OCI-LY7 (cell line): ENCODE results near the gene CTSE. TPM values are rescaled to one million over a fixed set of nuclear protein-coding genes. Genes with fewer than 3 reads are reported as not detected.

Experiments
- BruUV-seq: library from RNA; stranded (reverse); fragments of 400-500 nt; replicated peaks from 2 replicates; lab custom pipeline; 2021; lab: Mats Ljungman, UMichigan
- CTCF ChIA-PET: fragments of 300-600 bp; sonication (Branson Sonifier 250); formaldehyde crosslinking; loops from one replicate; lab custom pipeline; 2022; ENCODE audit warnings: antibody characterized with exemption; ENCODE audit not compliant: unreplicated experiment; lab: Charles Lee
- POLR2A ChIA-PET: fragments of 300-600 bp; sonication (Branson Sonifier 250); formaldehyde crosslinking; loops from one replicate; lab custom pipeline; 2022; ENCODE audit warnings: antibody characterized with exemption; lab: Charles Lee
- DNase-seq: peaks from one replicate; pipeline ENCODE4 v3.0.0-alpha.2; 2015; ENCODE audit warnings: low spot score
- H2AFZ ChIP-seq: fragments of 200-600 bp; sonication (generic), shearing (Covaris generic); 2 replicates; pipeline ENCODE4 v1.6.1; 2014; ENCODE audit warnings: mild to moderate bottlenecking, antibody characterized with exemption, low read length, moderate library complexity
- H3K27ac ChIP-seq: fragments of 200-600 bp; sonication (generic); 2 replicates; pipeline ENCODE4 v1.5.1; 2014; ENCODE audit warnings: mixed run types, low read depth, mild to moderate bottlenecking, moderate library complexity, low read length, inconsistent platforms; ENCODE audit not compliant: poor library complexity, severe bottlenecking
- H3K36me3 ChIP-seq: fragments of 200-600 bp; sonication (generic); 2 replicates; pipeline ENCODE4 v1.6.1; 2014; ENCODE audit warnings: mild to moderate bottlenecking, antibody characterized with exemption, low read length, moderate library complexity, mixed read lengths; ENCODE audit not compliant: insufficient read depth
- H3K4me1 ChIP-seq: fragments of 200-600 bp; sonication (generic); 2 replicates; pipeline ENCODE4 v1.5.1; 2014; ENCODE audit warnings: mild to moderate bottlenecking, low read length; ENCODE audit not compliant: insufficient read depth, poor library complexity, severe bottlenecking
- H3K4me2 ChIP-seq: fragments of 200-600 bp; sonication (generic); 2 replicates; pipeline ENCODE4 v1.6.1; 2014; ENCODE audit warnings: mild to moderate bottlenecking, low read length
- H3K4me3 ChIP-seq: fragments of 200-600 bp; sonication (generic); 2 replicates; pipeline ENCODE4 v1.5.1; 2014; ENCODE audit warnings: mild to moderate bottlenecking, low read depth, low read length; ENCODE audit not compliant: poor library complexity, severe bottlenecking
- H3K79me2 ChIP-seq: fragments of 200-600 bp; sonication (generic); 2 replicates; pipeline ENCODE4 v1.6.1; 2016; ENCODE audit warnings: low read depth, mild to moderate bottlenecking, low read length, moderate library complexity, mixed read lengths; ENCODE audit not compliant: insufficient read depth
- H3K9me2 ChIP-seq: fragments of 200-600 bp; sonication (generic); 2 replicates; pipeline ENCODE4 v1.6.1; 2016; ENCODE audit warnings: mild to moderate bottlenecking, low read length, mixed read lengths; ENCODE audit not compliant: insufficient read depth
- H3K9me3 ChIP-seq: fragments of 200-600 bp; sonication (generic); 2 replicates; pipeline ENCODE4 v1.6.1; 2014; ENCODE audit warnings: mild to moderate bottlenecking, mixed run types, low read length, mixed read lengths
- H4K20me1 ChIP-seq: fragments of 200-600 bp; sonication (generic); 2 replicates; pipeline ENCODE4 v1.6.1; 2014; ENCODE audit warnings: mild to moderate bottlenecking, antibody characterized with exemption, low read length, moderate library complexity, mixed read lengths; ENCODE audit not compliant: insufficient read depth
- CTCF ChIP-seq: fragments of 200-600 bp; sonication (generic); conservative IDR thresholded peaks from 2 replicates; pipeline ENCODE4 v1.5.1; 2014; ENCODE audit warnings: mild to moderate bottlenecking, antibody characterized with exemption, low read length, moderate library complexity, mixed read lengths
- EZH2phosphoT487 ChIP-seq: fragments of 200-600 bp; sonication (generic); IDR thresholded peaks from 2 replicates; pipeline ENCODE4 v1.6.1; 2018; ENCODE audit warnings: low read depth, borderline replicate concordance, mild to moderate bottlenecking, mixed run types, antibody characterized with exemption, low read length, moderate library complexity, mixed read lengths
- intact Hi-C: fragments of 100-400 bp; cut with micrococcal nuclease; formaldehyde crosslinking; loops from one replicate; pipeline ENCODE4 v1.10.0; 2022; ENCODE audit not compliant: unreplicated experiment
- total RNA-seq, 2 experiments: library from RNA; depleted of rRNA in 1 of 2; stranded (reverse); fragments of >200 nt in 1 of 2; shearing (Covaris generic) in 1 of 2; gene quantifications; 2 replicates each; pipeline ENCODE4 v1.2.3, GENCODE V29; 2014 to 2022

Gene CTSE
- total RNA-seq, 2 experiments from 2014 or later: not detected

DNA sequence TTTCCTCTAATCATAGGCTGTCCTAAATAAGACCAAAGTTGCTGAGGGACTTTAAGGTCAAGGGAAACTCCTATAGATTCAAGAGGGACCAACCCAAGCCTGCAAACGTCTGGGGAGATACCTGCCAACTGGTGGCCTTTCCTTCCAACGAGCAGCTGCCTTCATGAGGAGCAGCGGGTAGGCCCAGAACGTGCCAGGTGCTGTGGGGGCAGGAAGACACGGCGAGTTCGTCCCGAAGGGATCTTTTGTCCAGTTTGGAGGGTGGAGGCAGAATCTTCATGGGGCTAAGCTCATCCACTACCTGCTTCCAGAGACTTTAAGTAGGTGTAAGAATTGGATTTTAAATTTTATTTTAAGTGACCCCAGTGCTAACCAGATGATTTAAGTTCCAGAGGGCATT is 54.5 kb downstream of the CTSE start:
- Histone ChIP-seq H3K9me3 (no peaks in the 10 kb centered on the region), H3K36me3 (no peaks in the 10 kb centered on the region), H3K4me3 (no peak overlapping the region), H3K4me2 (no peak overlapping the region), H3K4me1 (no peaks in the 10 kb centered on the region), H3K9me2 (no peaks in the 10 kb centered on the region), H3K27ac (no peak overlapping the region), H3K79me2 (no peaks in the 10 kb centered on the region), H2AFZ (no peak overlapping the region), H4K20me1 (no peaks in the 10 kb centered on the region)
- POLR2A ChIA-PET: interaction anchor here (0.7 kb wide), 3 partner anchors 69 to 170 kb away, joined by 3 read pairs; no protein-coding TSS in a partner anchor
- intact Hi-C loops: no loop called here
- no TSS peak for BruUV-seq
- CTCF ChIA-PET: no interaction called here
- no peak for TF ChIP-seq CTCF
- no peak for TF ChIP-seq EZH2phosphoT487
- DNase-seq: no peak

DNA sequence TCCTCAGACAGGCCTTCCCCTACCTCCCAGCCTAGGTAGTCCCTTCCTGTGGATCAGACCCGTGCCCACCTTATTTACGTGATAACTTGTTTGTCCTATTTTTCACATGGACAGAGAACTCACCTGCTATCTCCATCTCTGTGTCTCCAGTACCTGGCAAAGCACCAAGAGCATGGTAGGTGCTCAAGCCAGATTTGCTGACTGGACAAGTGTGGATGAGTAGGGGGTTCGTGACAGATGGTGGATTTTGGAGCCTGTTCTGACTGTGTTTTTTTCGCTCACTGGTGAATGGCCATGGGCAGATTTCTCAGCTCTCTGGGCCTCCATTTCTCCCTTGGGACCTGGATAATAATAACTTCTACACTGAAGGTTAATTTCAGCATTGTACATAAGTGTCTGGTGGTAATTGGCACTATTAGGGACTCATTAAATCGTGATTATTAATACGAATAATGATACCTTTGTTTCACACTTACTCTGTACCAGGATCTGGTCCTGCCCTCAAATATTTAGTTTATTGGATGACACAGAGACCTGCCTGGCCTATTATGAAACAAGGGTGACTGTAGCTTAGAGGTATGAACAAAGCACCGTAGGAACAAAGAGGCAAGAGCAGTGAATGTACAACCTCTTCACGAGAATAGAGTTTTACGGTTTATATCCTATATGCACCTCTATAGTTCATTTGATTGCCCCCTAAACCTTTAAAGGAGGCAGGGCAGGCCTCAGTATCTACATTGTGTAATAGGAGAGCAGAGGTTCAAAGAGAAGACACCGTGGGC is 56.0 kb downstream of the CTSE start:
- intact Hi-C loops: no loop called here
- CTCF ChIA-PET: no interaction called here

More for the DNA sequence above, 56.0 kb downstream of the CTSE start:
- no peaks in the 10 kb centered on the region for H3K4me1 ChIP-seq
- DNase-seq: no peak
- H3K27ac ChIP-seq: no peak overlapping the region
- BruUV-seq: no TSS peak
- no peaks in the 10 kb centered on the region for H4K20me1 ChIP-seq
- H3K4me3 ChIP-seq: no peak overlapping the region
- TF ChIP-seq CTCF (no peak), EZH2phosphoT487 (no peak)
- no peaks in the 10 kb centered on the region for H3K79me2 ChIP-seq
- H3K36me3 ChIP-seq: no peaks in the 10 kb centered on the region
- H3K4me2 ChIP-seq: no peak overlapping the region
- no peaks in the 10 kb centered on the region for H3K9me3 ChIP-seq
- no peaks in the 10 kb centered on the region for H3K9me2 ChIP-seq
- POLR2A ChIA-PET: no interaction called here
- H2AFZ ChIP-seq: no peak overlapping the region
